Activated CD4-positive, CD25-positive, alpha-beta regulatory T cell (primary cell): ENCODE results near the gene BTBD17.
A peak's percentile ranks its signal among the peaks of the same experiment; 100 is the strongest.

Source experiments
- DNase-seq, 4 experiments: peaks; one replicate each; lab custom pipeline; 2025; lab: John Stamatoyannopoulos, UW

BTBD17 gene

GRCh38 chr17:74387365-74388218 lies 25.9 kb upstream of the BTBD17 start:
- DNase-seq: no peak

DNA sequence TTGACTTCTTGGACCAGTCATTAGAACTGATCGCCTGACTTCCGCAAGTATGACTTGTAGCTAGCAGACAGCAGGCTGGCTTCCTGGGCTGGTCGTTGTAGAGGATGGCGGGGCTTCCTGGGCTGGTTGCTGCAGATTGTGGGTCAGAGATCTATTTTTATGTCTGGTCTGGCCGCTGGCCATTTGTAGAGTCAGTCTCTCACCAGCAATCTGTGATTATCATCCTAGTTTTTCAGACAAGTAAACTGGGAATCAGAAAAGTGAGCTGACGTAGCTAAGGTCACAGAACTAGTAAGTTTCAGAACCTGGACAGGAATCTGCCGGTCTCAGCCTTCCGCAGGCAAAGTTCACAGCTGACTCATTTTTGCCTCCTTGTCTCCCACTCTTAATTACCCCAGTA lies 24.7 kb upstream of the BTBD17 start:
- DNase-seq: no peak

DNA sequence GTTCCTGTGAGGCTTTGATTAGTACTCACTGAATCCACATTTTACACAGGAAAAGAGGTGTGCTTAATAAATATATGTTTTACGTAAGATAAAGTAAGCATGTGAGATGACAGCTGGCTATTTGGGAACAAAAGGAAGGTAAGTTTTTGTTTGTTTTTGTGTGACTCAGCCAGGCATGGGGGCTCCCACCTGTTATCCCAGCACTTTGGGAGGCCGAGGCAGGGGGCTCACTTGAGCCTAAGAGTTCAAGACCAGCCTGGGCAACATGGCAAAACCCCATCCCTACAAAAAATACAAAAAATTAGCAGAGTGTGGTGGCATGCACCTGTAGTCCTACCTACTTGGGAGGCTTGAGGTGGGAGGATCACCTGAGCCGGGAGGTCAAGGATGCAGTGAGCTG lies 23.5 kb upstream of the BTBD17 start:
- DNase-seq: no peak

DNA sequence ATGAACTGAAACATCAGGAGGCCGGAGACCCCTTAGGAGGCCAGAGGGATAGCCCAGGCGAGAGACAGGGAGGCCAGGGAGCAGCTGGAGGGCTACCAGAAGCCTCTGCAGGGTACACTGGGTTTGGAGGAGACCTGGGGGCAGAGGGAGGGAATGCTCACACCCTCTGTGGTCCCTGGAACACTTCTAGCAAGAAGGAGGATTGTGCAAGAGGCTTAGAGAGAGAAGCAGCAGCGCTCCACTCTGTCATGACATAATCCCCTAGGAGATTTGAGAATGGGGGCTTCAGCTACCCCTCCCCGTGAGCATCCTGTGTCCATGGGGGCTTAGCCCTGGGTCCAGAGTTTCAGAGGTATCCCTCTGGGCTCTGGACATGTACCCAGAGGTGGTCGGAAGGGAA lies 21.5 kb upstream of the BTBD17 start:
- DNase-seq: no peak

- no peak for DNase-seq
Measured at GRCh38 chr17:74380959-74381808, 19.5 kb upstream of the BTBD17 start.

DNA sequence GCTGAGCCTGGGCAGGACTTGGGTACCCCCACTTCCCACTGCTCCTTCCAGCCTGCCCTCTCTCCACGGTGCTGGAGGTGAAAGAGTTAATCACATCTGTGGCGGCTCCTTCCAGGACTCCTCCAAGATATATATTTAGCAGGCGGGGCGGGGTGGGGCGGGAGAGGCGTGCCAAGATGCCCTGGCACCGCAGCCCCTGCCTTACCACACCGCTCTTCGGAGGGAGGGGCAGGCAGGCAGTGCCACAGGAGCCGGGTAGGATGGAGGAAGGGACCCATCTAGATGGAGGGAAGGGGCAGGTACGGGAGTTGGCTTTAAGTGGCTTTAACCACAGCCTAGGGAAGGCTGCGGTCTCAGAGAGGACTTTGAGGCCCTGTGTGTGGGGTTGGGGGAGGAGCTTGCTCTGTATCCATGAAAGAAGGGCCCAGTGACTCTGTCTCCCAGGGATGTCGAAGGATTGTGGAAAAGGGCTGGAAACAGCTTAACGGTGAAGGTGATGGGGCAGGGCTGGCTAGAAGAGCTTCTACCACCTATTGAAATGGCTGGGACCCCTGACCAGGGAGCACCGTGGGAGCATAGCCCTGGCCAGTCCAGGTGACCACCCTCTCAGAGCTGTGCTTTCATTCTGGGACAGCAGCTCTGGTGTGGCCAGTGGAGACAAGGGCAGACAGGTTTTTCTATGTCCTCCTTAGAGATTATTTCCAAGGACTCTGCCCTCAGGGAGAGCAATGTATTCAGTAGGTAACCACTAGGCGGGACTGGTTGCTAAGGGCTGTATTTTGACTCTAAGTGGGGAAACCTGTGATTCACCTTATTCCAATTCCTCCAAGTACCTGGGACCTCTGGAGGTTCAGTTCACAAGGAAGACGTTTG lies 18.7 kb upstream of the BTBD17 start:
- DNase-seq: no peak

DNA sequence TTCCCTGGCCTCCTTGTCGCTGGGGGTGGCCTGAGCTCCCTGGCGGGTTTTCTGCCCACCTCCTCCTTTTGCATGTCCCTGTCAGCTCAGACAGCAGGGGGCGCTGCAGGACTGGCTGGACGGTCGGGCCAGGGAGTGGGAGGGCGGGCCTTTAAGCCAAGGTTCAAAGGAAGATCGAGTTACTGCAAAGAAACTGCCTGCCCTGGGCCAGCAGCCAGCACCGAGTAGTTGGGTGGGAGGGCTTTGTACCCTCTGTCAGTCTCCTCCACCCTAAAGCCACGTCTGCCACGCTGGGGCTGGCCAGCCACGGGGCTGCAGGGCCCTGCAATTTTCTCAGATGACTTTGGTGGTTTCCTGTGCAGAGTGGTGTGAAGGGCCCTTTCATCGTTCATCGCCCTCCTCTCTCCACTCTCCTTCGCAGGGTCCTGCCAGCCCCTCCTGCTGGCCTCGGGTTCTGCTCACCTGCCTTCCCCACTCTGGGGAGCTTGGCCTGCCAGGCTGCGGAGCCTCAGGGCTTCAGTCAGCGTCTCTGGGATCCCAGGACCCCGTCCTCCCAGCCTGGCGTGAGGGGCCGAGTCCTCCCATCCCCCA lies 17.9 kb upstream of the BTBD17 start:
- peak; percentile 64 to 84 (median 70) for DNase-seq

DNA sequence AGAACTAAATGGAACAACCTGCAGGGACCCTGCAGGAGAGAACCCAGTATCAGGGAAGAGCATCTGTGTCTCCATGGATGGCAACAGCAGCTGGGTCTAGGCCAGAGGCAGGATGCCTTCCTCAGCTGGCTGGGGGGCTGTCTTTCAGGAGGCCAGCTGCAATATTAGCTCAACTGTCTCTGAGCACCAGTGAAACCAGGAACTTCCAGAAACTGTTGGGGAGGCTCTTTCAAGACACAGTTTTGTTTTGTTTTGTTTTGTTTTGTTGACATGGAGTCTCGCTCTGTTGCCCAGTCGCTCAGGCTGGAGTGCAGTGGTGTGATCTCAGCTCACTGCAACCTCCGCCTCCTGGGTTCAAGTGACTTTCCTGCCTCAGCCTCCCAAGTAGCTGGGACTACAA lies 13.2 kb upstream of the BTBD17 start:
- no peak for DNase-seq

DNA sequence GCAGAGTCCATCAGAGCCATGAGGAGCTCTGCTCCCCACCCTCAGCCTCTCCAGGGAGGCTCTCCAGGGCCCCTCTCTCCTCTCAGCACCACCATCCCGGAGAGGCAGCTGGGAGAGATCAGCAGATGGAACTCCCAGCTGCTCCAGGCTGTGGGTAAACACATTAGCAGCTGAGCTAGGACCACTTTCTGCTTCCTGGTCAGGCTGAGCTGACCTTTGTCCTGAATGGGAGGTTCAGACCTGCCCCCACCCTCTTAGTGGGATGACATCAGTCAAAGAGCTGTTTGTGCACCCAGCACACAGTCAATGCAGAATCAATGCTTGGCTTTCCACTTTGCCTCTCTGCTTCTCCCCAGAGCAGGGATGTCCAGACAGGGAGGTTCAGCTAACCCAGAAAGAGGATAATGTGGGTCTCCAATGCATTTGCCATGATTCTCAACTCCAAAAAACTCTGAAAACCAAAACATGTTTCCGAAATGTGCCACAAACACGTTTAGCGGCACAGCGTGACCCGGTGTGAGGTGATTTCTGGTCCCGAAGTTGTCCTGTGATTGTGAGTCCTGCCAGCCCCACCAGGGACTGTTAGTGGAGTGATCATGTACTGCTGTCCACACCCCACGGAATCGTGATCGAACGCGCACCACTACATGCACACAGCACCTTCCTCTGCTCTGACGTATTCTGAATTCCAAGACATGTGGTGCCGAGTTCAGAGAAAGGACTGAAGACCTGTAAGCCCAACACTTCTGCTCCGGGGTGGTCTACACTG lies 12.4 kb upstream of the BTBD17 start:
- no peak for DNase-seq

DNA sequence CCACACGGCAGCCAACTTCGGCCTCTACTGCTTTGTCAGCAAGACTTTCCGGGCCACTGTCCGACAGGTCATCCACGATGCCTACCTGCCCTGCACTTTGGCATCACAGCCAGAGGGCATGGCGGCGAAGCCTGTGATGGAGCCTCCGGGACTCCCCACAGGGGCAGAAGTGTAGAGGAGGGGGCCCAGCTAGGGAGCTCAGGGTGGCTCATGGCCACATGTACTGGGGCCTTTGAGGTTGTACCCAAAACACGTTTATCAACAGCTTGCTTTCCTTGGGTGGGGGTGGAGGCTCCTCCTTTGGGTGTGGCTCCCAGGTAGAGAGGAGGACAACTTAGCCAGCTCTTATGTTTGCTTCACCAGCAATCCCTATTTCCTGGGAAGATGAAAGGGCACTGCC lies 10.8 kb upstream of the BTBD17 start:
- no peak for DNase-seq

GRCh38 chr17:74371653-74372147 lies 10.0 kb upstream of the BTBD17 start:
- no peak for DNase-seq

DNA sequence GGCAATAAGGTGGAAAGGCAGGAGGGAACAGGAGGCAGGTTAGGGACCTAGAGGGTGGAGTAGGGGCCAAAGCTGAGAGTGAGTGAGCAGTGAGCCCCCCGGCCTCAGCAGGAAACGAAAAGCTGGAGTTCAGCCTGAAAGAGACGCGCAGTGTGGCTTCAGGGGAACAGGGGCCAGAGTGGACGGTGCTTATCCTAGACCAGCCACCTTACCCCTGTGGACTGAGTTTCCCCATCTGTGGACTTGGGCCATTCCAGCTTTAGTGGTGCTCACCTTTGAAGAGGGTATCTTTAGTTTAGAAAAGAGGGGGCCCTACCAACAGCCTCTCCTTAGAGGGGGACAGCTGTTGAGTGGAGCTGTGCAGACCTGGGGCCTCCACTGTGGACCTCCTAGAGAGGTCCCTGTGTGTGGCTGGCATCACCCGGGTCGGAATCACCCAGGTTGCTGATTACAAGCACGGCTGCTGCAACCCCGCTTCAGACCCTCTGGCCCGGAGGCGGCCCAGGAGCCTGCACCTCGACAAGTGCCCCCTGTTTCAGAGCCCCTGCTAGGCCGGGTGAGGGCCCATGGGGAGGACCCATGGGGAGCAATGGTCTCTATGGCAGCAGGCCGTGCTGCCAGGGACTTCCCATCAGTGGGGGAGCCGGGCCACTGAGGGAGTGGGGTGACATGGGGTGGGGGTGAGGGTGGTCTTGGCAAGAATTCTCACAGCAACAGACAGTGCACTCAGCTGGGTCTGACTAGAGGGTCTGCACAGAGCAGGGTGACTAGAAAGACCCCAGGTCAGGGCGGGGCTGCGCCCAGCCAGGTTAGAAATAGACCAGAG lies 8.2 kb upstream of the BTBD17 start:
- no peak for DNase-seq

GRCh38 chr17:74369221-74369620 lies 7.6 kb upstream of the BTBD17 start:
- DNase-seq: peak in 1 of 4 experiments; percentile 19

DNA sequence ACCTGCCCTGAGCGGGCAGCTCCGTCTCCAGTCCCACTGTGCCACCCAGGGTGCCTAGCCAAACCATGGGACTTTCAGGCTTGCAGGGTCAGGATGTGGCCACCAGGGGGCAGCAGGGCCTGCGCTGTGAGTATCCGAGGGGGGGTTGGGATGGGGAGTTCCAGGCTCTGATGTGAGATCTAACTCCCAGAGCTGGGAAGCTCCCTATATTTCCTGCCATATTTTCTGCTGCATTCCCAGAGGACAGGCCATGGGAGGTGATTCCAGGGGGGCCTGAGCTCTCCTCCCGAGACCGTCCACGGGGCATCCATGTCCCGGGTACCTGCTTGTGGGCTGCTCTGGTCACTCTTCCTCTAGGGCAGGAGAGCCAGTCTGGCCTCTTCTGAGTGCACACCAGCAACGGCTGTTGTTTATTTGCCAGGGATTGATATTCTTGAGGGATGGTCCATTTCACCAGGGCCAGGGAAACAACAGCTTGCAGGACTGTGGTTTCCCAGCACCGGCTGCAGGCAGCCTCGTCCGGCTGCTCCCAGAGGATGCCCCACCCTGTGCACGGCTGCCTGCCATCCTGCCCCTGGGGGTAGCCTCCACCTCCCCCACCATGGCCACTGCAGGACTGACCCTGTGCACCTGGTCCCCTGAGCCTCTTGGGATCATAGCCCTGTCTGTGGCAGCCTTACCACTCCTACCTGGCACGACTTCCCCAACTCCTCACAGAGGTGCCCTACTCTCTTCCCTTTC lies 6.8 kb upstream of the BTBD17 start:
- peak; percentile 35 to 60 (median 52) for DNase-seq

GRCh38 chr17:74367206-74367605 lies 5.5 kb upstream of the BTBD17 start, which contains the start of gene GPR142:
Gene GPR142, plus strand, starts transcription at chr17:74367506. Its CDS starts 2,035 bp downstream, at chr17:74369541.
- no peak for DNase-seq

- DNase-seq: no peak
Measured at GRCh38 chr17:74362810-74363498, 1.3 kb upstream of the BTBD17 start.

- no peak for DNase-seq
Measured at GRCh38 chr17:74362069-74362405, 369 bp upstream of the BTBD17 start.

DNA sequence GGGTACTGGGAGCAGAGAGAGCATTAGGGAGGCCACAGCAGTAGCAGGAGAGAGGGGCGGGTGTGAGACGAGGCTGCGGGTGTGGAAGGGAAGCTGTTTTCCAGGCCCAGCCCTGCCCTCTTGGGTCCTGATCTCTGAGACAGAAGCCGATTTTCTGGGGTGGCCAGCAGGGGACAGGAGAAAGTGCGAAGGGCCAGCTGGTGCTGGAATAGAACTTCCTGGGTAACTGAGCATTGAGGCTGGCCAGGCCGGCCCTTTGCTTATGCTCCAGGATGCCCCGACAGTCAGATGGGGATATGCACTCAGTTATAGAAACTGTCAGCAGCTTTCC lies 804 bp downstream of the BTBD17 start:
- no peak for DNase-seq

GRCh38 chr17:74359916-74360315 lies 1.8 kb downstream of the BTBD17 start:
- no peak for DNase-seq
